Stomach (tissue), 4 donors: ENCODE results near the gene PNPLA2.

Experiments
- EP300 ChIP-seq: sonication (generic); formaldehyde crosslinking; IDR thresholded peaks from one replicate; pipeline ENCODE4 v1.6.1; 2017; ENCODE audit warnings: antibody characterized with exemption
- POLR2AphosphoS5 ChIP-seq, 3 donors: sonication (generic); formaldehyde crosslinking; IDR thresholded peaks; one replicate each; pipeline ENCODE4 v1.6.1; 2016; ENCODE audit warnings: antibody characterized with exemption in 3 of 3
- TF ChIP-seq, protein P1 (sequence below), 7 experiments: fragments of 450-650 bp in 4 of 7; fragments of 200-600 bp in 3 of 7; sonication (generic) in 3 of 7; IDR thresholded peaks; one replicate each; pipeline ENCODE4 v1.5.1; 2016 to 2019; ENCODE audit warnings: antibody characterized with exemption in 7 of 7, control low read depth in 2 of 7, mild to moderate bottlenecking in 1 of 7

DNA sequence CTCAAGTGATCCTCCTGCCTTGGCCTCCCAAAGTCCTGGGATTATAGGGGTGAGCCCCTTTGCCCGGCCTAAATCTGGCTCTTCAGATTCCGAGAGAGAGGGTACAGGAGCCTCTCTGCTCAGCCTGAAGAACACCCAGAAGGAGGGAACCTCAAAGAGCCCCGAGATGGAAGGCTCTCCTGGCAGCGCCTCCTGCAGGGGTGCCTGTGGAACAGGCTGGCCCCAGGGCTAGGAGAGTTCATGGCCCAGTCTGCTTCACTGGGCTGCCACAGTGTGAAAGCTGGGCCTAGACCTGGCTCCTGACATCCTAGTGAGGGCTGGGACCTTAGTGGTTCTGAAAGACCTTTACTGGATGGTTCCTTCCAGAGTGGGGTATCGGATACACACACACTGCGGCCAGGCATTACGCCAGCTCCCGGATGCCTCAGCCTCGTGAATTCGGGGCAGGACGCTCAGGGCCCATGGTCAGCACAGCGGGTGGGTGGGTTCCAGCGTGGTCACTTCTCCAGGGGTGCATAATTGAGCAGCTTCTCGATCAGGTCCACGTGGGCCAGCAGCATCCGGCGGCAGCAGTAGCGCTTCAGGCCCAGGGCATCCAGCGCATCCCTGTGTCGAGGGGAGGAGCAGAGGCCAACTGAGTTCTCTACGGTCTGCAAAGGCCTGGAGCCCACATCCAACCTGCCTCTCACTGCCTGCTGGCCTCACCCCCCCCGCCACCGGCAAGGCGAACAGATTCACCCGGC lies 21.3 kb downstream of the PNPLA2 start:
- TF ChIP-seq POLR2AphosphoS5 (IDR thresholded peaks at IDR 0.05) (no peak), EP300 (no peak)
- TF ChIP-seq, protein P1, sequence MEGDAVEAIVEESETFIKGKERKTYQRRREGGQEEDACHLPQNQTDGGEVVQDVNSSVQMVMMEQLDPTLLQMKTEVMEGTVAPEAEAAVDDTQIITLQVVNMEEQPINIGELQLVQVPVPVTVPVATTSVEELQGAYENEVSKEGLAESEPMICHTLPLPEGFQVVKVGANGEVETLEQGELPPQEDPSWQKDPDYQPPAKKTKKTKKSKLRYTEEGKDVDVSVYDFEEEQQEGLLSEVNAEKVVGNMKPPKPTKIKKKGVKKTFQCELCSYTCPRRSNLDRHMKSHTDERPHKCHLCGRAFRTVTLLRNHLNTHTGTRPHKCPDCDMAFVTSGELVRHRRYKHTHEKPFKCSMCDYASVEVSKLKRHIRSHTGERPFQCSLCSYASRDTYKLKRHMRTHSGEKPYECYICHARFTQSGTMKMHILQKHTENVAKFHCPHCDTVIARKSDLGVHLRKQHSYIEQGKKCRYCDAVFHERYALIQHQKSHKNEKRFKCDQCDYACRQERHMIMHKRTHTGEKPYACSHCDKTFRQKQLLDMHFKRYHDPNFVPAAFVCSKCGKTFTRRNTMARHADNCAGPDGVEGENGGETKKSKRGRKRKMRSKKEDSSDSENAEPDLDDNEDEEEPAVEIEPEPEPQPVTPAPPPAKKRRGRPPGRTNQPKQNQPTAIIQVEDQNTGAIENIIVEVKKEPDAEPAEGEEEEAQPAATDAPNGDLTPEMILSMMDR (IDR thresholded peaks at IDR 0.05), result no peak
